ENCODE data around the gene STARD3NL.

DNA sequence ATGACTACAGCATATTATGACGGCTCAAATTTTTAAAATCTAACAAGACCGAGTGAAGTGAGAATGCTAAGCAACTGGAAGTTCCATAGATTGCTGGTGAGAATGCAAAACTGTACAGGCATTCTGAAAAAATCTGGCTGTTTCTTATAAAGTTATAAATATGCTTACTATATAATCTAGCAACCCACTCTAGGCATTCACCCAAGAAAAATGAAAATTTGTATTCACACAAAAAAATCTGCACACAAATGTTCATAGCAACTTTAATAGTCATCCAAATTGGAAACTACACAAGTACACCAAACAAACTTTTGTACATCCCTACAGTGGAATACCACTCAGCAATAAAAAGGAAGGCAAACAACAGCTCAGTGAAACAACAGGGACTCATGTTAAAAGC lies 39.9 kb upstream of the STARD3NL start:
- TF ChIP-seq, protein P1, sequence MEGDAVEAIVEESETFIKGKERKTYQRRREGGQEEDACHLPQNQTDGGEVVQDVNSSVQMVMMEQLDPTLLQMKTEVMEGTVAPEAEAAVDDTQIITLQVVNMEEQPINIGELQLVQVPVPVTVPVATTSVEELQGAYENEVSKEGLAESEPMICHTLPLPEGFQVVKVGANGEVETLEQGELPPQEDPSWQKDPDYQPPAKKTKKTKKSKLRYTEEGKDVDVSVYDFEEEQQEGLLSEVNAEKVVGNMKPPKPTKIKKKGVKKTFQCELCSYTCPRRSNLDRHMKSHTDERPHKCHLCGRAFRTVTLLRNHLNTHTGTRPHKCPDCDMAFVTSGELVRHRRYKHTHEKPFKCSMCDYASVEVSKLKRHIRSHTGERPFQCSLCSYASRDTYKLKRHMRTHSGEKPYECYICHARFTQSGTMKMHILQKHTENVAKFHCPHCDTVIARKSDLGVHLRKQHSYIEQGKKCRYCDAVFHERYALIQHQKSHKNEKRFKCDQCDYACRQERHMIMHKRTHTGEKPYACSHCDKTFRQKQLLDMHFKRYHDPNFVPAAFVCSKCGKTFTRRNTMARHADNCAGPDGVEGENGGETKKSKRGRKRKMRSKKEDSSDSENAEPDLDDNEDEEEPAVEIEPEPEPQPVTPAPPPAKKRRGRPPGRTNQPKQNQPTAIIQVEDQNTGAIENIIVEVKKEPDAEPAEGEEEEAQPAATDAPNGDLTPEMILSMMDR (tag by site-specific recombination; IDR thresholded peaks at IDR 0.05): no peak
- TF ChIP-seq YY1 (tag by site-specific recombination; IDR thresholded peaks at IDR 0.05): no peak
- no peak for TF ChIP-seq ZBTB17 (tag by site-specific recombination; IDR thresholded peaks at IDR 0.05)
- no peak for TF ChIP-seq ZNF560 (tag by site-specific recombination; IDR thresholded peaks at IDR 0.05; ENCODE audit: borderline replicate concordance)
- TF ChIP-seq, protein P2, sequence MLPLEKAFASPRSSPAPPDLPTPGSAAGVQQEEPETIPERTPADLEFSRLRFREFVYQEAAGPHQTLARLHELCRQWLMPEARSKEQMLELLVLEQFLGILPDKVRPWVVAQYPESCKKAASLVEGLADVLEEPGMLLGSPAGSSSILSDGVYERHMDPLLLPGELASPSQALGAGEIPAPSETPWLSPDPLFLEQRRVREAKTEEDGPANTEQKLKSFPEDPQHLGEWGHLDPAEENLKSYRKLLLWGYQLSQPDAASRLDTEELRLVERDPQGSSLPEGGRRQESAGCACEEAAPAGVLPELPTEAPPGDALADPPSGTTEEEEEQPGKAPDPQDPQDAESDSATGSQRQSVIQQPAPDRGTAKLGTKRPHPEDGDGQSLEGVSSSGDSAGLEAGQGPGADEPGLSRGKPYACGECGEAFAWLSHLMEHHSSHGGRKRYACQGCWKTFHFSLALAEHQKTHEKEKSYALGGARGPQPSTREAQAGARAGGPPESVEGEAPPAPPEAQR (tag by site-specific recombination; IDR thresholded peaks at IDR 0.05): no peak
- no peak for TF ChIP-seq ZSCAN30 (tag by site-specific recombination; IDR thresholded peaks at IDR 0.05)
- TF ChIP-seq ZBTB20 (tag by site-specific recombination; IDR thresholded peaks at IDR 0.05): no peak
- TF ChIP-seq GFI1B (tag by site-specific recombination; IDR thresholded peaks at IDR 0.05): no peak

Data from HEK293 (cell line).